IMR-90 (cell line): Measurements from ENCODE around the gene ZNF468. TPM values are rescaled to one million over a fixed set of nuclear protein-coding genes. Genes with fewer than 3 reads are reported as not detected.

Source experiments
- ATAC-seq: fragments of 200-7000 bp; cut with Tn5 transposase; 2 replicates; pipeline ENCODE4 v1.9.1; 2020; ENCODE audit warnings: low read depth, mild to moderate bottlenecking, moderate library complexity
- BruUV-seq: library from RNA; stranded (reverse); fragments of 400-500 nt; replicated peaks from 2 replicates; lab custom pipeline; 2021; lab: Mats Ljungman, UMichigan
- CTCF ChIA-PET: fragments of 300-600 bp; formaldehyde crosslinking; extraction: SDS; loops from one replicate; lab custom pipeline; 2021; ENCODE audit warnings: antibody characterized with exemption; lab: Yijun Ruan, JAX
- POLR2A ChIA-PET: fragments of 300-600 bp; sonication (Branson Sonifier 250); formaldehyde crosslinking; loops from one replicate; lab custom pipeline; 2022; ENCODE audit warnings: antibody characterized with exemption; ENCODE audit not compliant: unreplicated experiment; lab: Charles Lee
- DNase-seq: peaks from one replicate; pipeline ENCODE4 v3.0.0; 2013
- H2AFZ ChIP-seq: replicated peaks from 2 replicates; pipeline ENCODE3; 2013; ENCODE audit warnings: low read length, mild to moderate bottlenecking; ENCODE audit not compliant: poor library complexity
- H2AK5ac ChIP-seq: 2 replicates; pipeline ENCODE4 v1.6.1; 2013; ENCODE audit warnings: low read depth, low read length, inconsistent platforms
- H2AK9ac ChIP-seq: replicated peaks from 2 replicates; pipeline ENCODE3; 2013; ENCODE audit warnings: mild to moderate bottlenecking, low read depth, low read length, moderate library complexity; ENCODE audit not compliant: poor library complexity
- H2BK120ac ChIP-seq: 2 replicates; pipeline ENCODE4 v1.6.1; 2013; ENCODE audit warnings: low read depth, low read length, inconsistent platforms
- H2BK15ac ChIP-seq: 3 replicates; pipeline ENCODE4 v1.6.1; 2013; ENCODE audit warnings: low read depth, low read length, inconsistent platforms
- H2BK20ac ChIP-seq: 2 replicates; pipeline ENCODE4 v1.6.1; 2013; ENCODE audit warnings: low read depth, mild to moderate bottlenecking, inconsistent platforms, low read length, moderate library complexity
- H2BK5ac ChIP-seq: 2 replicates; pipeline ENCODE4 v1.6.1; 2013; ENCODE audit warnings: mild to moderate bottlenecking, low read depth, low read length, inconsistent platforms; ENCODE audit not compliant: poor library complexity, severe bottlenecking
- H3K14ac ChIP-seq: replicated peaks from 2 replicates; pipeline ENCODE4 v1.6.1; 2013; ENCODE audit warnings: low read depth, low read length, inconsistent platforms
- H3K18ac ChIP-seq: 2 replicates; pipeline ENCODE4 v1.6.1; 2013; ENCODE audit warnings: low read depth, low read length, control low read depth
- H3K23ac ChIP-seq: 2 replicates; pipeline ENCODE4 v1.6.1; 2013; ENCODE audit warnings: low read depth, low read length, inconsistent platforms
- H3K27ac ChIP-seq: 2 replicates; pipeline ENCODE4 v1.5.1; 2013; ENCODE audit warnings: mild to moderate bottlenecking, control low read depth, low read length; ENCODE audit not compliant: insufficient read depth
- H3K27me3 ChIP-seq: 2 replicates; pipeline ENCODE4 v1.6.1; 2013; ENCODE audit warnings: low read length; ENCODE audit not compliant: control insufficient read depth, insufficient read depth
- H3K36me3 ChIP-seq: 2 replicates; pipeline ENCODE4 v1.6.1; 2013; ENCODE audit warnings: low read length, mixed read lengths; ENCODE audit not compliant: control insufficient read depth, insufficient read depth
- H3K4ac ChIP-seq: 2 replicates; pipeline ENCODE4 v1.6.1; 2013; ENCODE audit warnings: low read depth, low read length, inconsistent platforms
- H3K4me1 ChIP-seq: 2 replicates; pipeline ENCODE4 v1.6.1; 2013; ENCODE audit warnings: low read length, mixed read lengths; ENCODE audit not compliant: control insufficient read depth, insufficient read depth
- H3K4me2 ChIP-seq: 2 replicates; pipeline ENCODE4 v1.6.1; 2013; ENCODE audit warnings: low read depth, mild to moderate bottlenecking, control low read depth, low read length, moderate library complexity
- H3K4me3 ChIP-seq: 2 replicates; pipeline ENCODE4 v1.5.1; 2013; ENCODE audit warnings: low read depth, mild to moderate bottlenecking, control low read depth, low read length, moderate library complexity; ENCODE audit not compliant: insufficient read depth
- H3K56ac ChIP-seq: 2 replicates; pipeline ENCODE4 v1.6.1; 2013; ENCODE audit warnings: low read length, inconsistent platforms; ENCODE audit not compliant: insufficient read depth; ENCODE audit errors: extremely low read depth
- H3K79me1 ChIP-seq, 2 experiments: 2 replicates each; pipeline ENCODE4 v1.6.1; 2013; ENCODE audit warnings: low read length in 2 of 2, inconsistent platforms in 1 of 2, low read depth in 1 of 2
- H3K9ac ChIP-seq: 2 replicates; pipeline ENCODE4 v1.6.1; 2013; ENCODE audit warnings: low read depth, low read length, control low read depth
- H3K9me1 ChIP-seq: 2 replicates; pipeline ENCODE4 v1.6.1; 2013; ENCODE audit warnings: low read length, inconsistent platforms; ENCODE audit not compliant: insufficient read depth
- H3K9me3 ChIP-seq: 2 replicates; pipeline ENCODE4 v1.6.1; 2013; ENCODE audit warnings: low read length; ENCODE audit not compliant: control insufficient read depth, insufficient read depth
- H4K20me1 ChIP-seq: 2 replicates; pipeline ENCODE4 v1.6.1; 2013; ENCODE audit warnings: low read length, inconsistent platforms; ENCODE audit not compliant: insufficient read depth
- H4K5ac ChIP-seq: 2 replicates; pipeline ENCODE4 v1.6.1; 2013; ENCODE audit warnings: mild to moderate bottlenecking, low read depth, low read length, control low read depth
- H4K8ac ChIP-seq, 2 experiments: 2 replicates each; pipeline ENCODE4 v1.6.1; 2013; ENCODE audit warnings: low read depth in 2 of 2, low read length in 2 of 2, control low read depth in 1 of 2, inconsistent platforms in 1 of 2
- H4K91ac ChIP-seq: 2 replicates; pipeline ENCODE4 v1.6.1; 2013; ENCODE audit warnings: low read depth, low read length, inconsistent platforms; ENCODE audit not compliant: insufficient read depth
- CHD1 ChIP-seq: IDR thresholded peaks from 2 replicates; pipeline ENCODE4 v1.6.1; 2012; ENCODE audit warnings: low read depth, low read length, improper control_type of control experiment
- ELK1 ChIP-seq: fragments of 150-350 bp; IDR thresholded peaks from 2 replicates; pipeline ENCODE4 v1.6.1; 2016; ENCODE audit warnings: low read depth, mild to moderate bottlenecking, low read length, moderate library complexity, borderline replicate concordance
- FOS ChIP-seq: fragments of 150-350 bp; IDR thresholded peaks from 2 replicates; pipeline ENCODE4 v1.6.1; 2016; ENCODE audit warnings: low read depth, low read length
- MAFK ChIP-seq: IDR thresholded peaks from 2 replicates; pipeline ENCODE4 v1.6.1; 2012; ENCODE audit warnings: low read depth, low read length, improper control_type of control experiment
- MAZ ChIP-seq: IDR thresholded peaks from 2 replicates; pipeline ENCODE4 v1.6.1; 2012; ENCODE audit warnings: low read depth, mild to moderate bottlenecking, low read length, improper control_type of control experiment, moderate library complexity, borderline replicate concordance
- MXI1 ChIP-seq: IDR thresholded peaks from 2 replicates; pipeline ENCODE4 v1.6.1; 2012; ENCODE audit warnings: low read depth, mild to moderate bottlenecking, low read length, moderate library complexity, borderline replicate concordance
- NFE2L2 ChIP-seq: fragments of 150-350 bp; IDR thresholded peaks from 2 replicates; pipeline ENCODE4 v1.6.1; 2016; ENCODE audit warnings: low read depth, mild to moderate bottlenecking, low read length
- SMC3 ChIP-seq: fragments of 150-350 bp; IDR thresholded peaks from 2 replicates; pipeline ENCODE4 v1.6.1; 2016; ENCODE audit warnings: low read depth, mild to moderate bottlenecking, antibody characterized with exemption, low read length, moderate library complexity
- USF2 ChIP-seq: fragments of 150-350 bp; IDR thresholded peaks from 2 replicates; pipeline ENCODE4 v1.6.1; 2017; ENCODE audit warnings: mild to moderate bottlenecking, antibody characterized with exemption, low read length, low read depth
- WGBS, 2 experiments: methylation state at CpG; one replicate each; pipeline versions ENCODE4 v1.1.5 to v1.1.7; 2013; ENCODE audit warnings: missing lambda C conversion rate in 2 of 2; ENCODE audit not compliant: insufficient read length in 1 of 2; ENCODE audit errors: extremely low coverage in 2 of 2; 5-methylcytosine and 5-hydroxymethylcytosine counted together
- dilution Hi-C: fragments of 300-500 bp; cut with HindIII; formaldehyde crosslinking; loops from one replicate; pipeline ENCODE4 v1.14.3; 2018; ENCODE audit warnings: low sequenced_read_pairs; ENCODE audit not compliant: unreplicated experiment
- in situ Hi-C: fragments of 300-500 bp; cut with MboI; formaldehyde crosslinking; loops from 3 replicates; pipeline ENCODE4 v1.14.3; 2019; ENCODE audit warnings: low sequenced_read_pairs, inconsistent platforms, mixed read lengths
- intact Hi-C: fragments of 100-400 bp; cut with micrococcal nuclease; formaldehyde crosslinking; loops from 2 replicates; pipeline ENCODE4 v1.10.0; 2022
- polyA plus RNA-seq, 3 experiments: library from polyadenylated mRNA; depleted of rRNA; stranded (reverse); fragments of >200 nt; gene quantifications; 2 replicates each; pipeline ENCODE4 v1.2.3, GENCODE V29; 2012; ENCODE audit warnings: low replicate concordance in 1 of 3
- total RNA-seq: library from RNA; depleted of rRNA; stranded (reverse); fragments of >200 nt; gene quantifications from 2 replicates; pipeline ENCODE4 v1.2.3, GENCODE V29; 2012

Gene ZNF468
- total and polyA plus RNA-seq, 2 of the 4 experiments (the other 2 are of a cell fraction), result 6.2 to 20.1 TPM

- dilution Hi-C loops, result no loop called here
- CTCF ChIA-PET, result no interaction called here
- no CpG with 5 or more reads among the region's 4 CpGs for WGBS, 2 experiments
These were observed 32.5 kb upstream of the ZNF468 start for GRCh38 chr19:52889931-52890330.

More at GRCh38 chr19:52889931-52890330, 32.5 kb upstream of the ZNF468 start:
- Histone ChIP-seq H4K91ac (no peak overlapping the region), H3K4me1 (no peaks in the 10 kb centered on the region), H2AK9ac (no peak overlapping the region), H2BK20ac (no peak overlapping the region), H3K79me1 (peaks cover 0 to 7% of the 10 kb centered on the region in 2 experiments; a peak in 1 of 4 replicates), H3K56ac (no peak overlapping the region), H2AFZ (no peak overlapping the region), H3K4me2 (no peak overlapping the region), H3K23ac (no peak overlapping the region), H3K27me3 (no peaks in the 10 kb centered on the region), H3K9ac (no peak overlapping the region), H3K4ac (no peak overlapping the region), H3K4me3 (no peak overlapping the region), H4K8ac (no peak overlapping the region), H3K9me3 (peaks cover 1% of the 10 kb centered on the region; the same call in 1 of the 2 replicates), H2BK15ac (no peak overlapping the region), H3K27ac (no peak overlapping the region), H3K36me3 (peaks cover 38% of the 10 kb centered on the region), H3K9me1 (no peaks in the 10 kb centered on the region), H4K20me1 (no peaks in the 10 kb centered on the region), H2BK120ac (no peak overlapping the region), H2AK5ac (no peak overlapping the region), H3K18ac (no peak overlapping the region), H2BK5ac (no peak overlapping the region), H3K14ac (no peak overlapping the region), H4K5ac (no peak overlapping the region)
- ATAC-seq (no peak), DNase-seq (no peak)
- no TSS peak for BruUV-seq
- TF ChIP-seq SMC3, result no peak
- no peak for TF ChIP-seq USF2
- no peak for TF ChIP-seq CHD1
- TF ChIP-seq FOS, result no peak
- TF ChIP-seq NFE2L2, result no peak
- TF ChIP-seq ELK1, result no peak
- no peak for TF ChIP-seq MAFK
- TF ChIP-seq MAZ, result no peak
- TF ChIP-seq MXI1, result no peak
- in situ Hi-C loops (no loop called here), intact Hi-C loops (no loop called here)
- POLR2A ChIA-PET, result no interaction called here
